ENCODE results near the gene OR4E1.
"Not testable (repeated sequence)": the region's sequence is repeated elsewhere in the genome, so short reads cannot be mapped to it uniquely, and the experiment has no call there.

Gene OR4E1, protein sequence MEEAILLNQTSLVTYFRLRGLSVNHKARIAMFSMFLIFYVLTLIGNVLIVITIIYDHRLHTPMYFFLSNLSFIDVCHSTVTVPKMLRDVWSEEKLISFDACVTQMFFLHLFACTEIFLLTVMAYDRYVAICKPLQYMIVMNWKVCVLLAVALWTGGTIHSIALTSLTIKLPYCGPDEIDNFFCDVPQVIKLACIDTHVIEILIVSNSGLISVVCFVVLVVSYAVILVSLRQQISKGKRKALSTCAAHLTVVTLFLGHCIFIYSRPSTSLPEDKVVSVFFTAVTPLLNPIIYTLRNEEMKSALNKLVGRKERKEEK

DNA sequence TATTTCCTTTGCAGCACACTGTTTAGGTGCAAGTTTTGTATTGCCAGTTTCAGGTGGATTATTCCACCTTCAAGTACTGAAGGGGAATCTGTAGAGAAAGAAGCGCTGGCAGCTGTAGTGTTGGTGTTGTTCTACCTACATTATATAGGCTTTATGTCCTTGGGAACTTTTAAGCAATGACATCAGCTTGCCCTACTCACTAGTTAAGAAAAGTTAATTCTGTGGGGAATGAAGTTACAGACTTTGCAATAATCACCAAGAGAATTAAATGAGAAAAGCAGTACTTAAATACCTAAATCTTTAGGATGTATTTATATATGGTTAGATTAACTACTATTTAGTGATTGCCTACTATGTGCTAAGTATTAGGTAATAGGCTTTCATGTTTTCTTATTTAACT lies at the start of gene OR4E1:
Gene OR4E1 (minus strand): TSS at position 101 of the 400 bp plus-strand sequence. CDS start 2,883 bp downstream, outside the sequence.
- no peak for DNase-seq

DNA sequence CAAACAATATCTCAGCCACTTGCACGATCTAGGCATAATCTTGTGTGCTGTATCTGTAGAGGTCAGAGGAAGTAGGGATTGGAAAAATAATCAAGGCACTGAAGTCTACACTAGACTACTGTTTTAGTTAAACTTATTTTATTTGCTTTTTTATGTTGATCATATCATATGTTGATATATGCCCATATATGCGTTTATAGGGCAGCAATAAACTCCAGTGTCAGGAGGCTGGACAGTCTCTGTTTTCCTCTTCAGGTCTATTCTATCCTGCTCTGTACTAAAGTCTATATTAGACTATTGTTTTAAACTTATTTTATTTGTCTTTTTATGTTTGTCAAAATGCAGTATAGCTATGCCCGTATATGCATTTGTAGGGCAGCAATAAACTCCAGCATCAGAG lies 47.9 kb upstream of the OR4E1 start:
- DNase-seq, result no peak

DNA sequence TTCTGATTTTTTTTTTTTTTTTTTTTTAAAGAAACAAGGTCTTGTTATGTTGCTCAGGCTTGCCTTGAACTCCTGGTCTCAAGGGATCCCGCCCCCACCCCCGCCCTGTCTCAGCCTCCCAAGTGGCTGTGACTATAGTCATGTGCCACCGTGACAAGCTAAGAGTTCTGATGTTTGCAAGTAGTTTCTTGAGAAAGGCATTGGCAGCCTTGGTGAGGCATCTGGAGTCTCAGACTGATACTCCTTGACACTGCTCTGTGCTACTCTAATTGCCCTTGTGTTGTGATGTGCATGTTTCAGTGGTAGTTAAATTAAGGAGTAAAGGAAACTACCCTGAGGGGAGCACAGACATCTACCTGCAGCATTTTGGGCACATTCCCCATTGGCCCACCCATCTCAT lies 46.2 kb upstream of the OR4E1 start:
- DNase-seq, result no peak

DNA sequence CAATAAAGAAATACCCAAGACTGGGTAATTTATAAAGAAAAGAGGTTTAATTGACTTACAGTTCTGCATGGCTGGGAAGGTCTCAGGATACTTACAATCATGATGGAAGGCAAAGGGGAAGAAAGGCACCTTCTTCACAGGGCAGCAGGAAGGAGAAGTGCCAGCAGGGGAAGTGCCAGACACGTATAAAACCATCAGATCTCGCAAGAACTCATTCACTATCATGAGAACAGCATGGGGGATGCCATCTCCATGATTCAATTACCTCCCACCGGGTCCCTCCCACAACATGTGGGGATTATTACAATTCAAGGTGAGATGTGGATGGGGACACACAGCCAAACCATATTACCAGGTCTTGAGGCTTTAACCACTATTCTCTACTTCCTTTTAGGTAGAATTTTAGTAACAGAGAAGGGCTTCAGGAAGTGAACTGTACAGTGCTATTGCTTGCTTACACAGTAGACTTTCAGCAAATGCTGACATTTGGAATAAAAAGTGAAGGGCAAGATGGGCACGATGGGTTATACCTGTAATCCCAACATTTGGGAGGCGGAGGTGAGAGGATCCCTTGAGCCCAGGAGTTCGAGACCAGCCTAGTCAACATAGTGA lies 40.8 kb upstream of the OR4E1 start:
- DNase-seq, result no peak

DNA sequence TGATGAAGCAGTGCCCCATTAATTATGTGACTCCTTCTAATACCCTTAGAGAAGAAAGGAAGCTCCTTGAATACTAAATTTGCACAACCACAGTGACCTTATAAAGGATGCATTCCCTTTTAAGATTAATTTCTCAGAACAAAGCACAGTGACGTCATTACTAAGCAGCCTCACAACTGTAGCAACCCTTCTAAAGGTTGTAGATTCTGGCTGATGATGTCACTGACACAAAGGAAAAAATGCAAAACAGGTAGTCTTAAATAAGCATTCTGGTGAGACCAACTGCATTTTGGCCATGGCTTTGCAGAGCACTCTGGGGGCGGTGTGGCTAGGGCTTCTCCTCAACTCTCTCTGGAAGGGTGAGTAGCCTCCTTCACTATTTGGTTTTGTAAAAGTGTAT lies 38.4 kb upstream of the OR4E1 start:
- DNase-seq, result no peak

DNA sequence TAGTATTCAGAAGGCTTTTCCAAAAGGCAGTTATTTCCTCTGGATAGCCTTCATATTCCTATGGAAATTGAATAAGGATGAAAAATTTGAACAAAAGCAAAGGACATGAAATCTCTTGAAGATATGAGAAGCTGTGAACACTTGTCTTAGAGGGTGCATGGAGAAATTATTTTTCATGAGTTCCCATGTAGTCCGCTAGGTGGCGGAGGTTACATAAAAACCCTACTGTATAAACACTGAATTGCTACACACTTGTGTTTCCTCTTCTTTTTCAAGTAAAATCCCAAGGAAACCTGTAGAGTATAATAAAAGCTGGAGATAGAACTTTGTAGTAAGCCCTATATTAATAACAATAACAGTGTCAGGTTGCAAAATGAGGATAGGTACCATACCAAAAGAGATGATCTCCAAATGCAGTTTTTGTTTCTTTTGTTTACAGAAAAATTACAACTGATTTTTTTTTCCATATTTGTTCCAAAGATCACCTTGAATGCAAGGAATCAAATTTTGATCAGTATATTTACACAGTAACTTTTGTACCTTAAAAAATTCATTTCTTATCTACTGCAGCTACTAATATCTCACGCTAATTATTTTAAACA lies 37.8 kb upstream of the OR4E1 start:
- no peak for DNase-seq

DNA sequence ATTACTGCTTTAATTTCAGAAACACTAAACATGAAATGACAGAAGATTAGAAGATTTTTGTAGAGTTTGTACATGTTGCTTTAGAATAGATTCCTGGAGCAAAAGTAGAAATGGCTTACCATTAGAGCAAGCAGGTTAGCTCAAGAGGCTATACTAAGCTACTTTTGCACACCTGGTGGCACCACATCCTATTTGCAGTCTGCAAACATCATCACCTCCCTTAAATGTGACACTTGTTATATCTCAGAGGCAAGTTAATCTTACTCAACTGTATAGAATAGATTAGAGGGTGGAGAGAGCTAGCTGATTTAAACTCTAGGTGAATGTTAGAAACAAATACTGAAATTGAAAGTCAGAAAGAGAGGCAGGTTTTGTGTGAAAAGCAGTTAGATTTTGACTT lies 30.7 kb upstream of the OR4E1 start:
- DNase-seq, result no peak

DNA sequence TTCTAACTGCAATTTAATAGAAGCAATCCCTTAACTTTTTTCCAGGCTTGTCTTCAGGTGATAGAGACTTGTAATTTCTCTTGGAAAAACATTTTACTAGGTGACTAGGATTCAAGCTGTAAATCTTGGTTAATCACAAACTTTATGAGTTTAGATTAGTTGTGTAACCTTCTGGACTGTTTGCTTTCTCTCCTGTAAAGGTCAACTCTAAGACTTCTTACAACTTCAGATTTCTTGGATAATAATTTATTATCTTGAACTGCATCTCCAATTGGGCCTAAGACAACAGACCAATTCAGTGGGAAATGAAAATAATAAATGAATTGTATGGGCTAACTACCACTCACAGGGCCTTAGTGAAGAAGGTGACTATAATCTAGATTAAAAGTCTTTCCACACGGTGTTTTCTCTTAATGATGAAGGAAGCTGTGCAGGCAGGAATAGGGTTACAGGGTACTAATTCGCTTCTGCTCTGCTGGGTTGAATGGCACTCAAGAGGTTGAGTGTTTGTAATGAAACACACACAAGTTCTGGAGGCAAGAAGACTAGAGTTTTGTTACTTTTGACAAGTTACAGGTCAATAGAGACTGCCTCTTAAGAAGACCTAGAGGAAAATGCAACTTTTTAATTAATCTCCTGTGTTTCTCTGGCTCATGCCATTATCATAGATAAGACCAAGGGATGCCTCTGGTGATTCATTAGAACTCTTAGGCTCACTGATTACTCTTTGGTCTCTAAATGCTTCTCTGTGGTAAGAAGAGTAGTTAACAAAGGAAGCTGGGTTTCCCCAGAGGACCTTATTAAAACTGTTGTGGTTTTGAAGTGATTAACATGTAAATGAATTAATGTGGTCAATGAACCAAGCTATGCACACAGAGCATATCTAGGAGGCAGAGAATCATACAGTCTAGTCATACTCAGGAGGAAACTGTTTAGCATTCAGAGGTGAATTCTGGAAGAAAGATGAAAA lies 30.0 kb upstream of the OR4E1 start:
- no peak for DNase-seq

DNA sequence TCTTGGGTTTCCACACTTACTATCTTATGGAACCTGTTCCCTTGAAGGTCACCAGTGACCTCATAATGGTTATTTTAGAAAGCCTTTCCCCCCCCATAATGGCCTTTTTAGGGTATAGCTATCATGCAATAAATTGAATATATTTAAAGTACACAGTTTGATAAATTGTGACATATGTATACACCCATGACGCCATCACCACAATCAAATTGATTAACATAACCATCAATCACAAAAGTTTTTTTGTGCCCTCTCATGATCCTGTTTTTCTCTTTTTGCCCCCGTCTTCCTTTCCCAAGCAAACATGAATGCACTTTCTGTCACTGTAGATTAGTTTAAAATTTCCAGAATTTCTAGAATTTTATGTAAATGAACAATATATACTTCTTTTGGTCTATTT lies 28.7 kb upstream of the OR4E1 start:
- no peak for DNase-seq

DNA sequence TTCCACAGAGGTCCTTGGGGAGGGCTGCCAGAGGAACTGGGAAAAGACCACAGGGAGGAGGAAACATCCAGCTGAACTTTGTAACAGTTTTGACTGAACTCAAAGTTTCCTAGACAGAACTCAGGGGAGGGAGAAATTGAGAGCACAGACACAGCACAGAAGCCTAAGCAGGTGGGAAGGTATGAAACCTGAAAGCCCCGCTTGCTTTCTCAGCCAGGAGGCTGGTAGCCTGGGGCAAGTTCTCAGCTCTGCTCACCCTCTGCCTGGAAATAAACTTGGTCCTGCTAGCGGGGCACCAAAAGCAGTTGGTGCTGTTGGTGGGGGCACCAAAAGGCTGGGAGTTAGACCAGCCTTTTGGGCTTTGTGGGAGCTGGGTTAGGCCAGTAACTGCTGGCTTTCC lies 25.9 kb upstream of the OR4E1 start:
- DNase-seq, result no peak

DNA sequence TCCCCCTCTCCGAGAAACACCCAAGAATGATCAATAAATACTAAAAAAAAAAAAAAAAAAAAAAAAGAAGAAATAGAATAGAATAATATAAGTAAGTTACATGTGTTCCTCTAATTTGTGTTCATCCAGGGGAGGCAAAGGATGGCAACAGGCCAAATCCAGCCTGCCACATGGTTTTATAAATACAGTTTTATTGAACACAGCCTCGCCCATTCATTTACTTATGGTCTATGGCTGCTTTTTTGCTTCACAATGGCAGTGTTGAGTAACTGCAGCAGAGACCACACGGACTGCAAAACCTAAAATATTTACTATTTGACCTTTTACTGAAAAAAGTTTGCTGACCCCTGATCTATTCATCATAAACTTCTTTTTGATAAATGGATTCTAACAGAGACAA lies 24.9 kb upstream of the OR4E1 start:
- not testable (repeated sequence) for DNase-seq

DNA sequence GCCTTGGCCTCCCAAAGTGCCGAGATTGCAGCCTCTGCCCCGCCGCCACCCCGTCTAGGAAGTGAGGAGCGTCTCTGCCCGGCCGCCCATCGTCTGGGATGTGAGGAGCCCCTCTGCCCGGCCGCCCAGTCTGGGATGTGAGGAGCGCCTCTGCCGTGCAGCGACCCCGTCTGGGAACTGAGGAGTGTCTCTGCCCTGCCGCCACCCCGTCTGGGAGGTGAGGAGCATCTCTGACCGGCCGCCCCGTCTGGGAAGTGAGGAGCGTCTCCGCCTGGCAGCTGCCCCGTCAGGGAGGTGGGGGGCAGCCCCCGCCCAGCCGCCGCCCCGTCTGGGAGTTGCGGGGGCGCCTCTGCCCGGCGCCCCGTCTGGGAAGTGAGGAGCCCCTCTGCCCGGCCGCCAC lies 24.0 kb upstream of the OR4E1 start:
- DNase-seq, result not testable (repeated sequence)

DNA sequence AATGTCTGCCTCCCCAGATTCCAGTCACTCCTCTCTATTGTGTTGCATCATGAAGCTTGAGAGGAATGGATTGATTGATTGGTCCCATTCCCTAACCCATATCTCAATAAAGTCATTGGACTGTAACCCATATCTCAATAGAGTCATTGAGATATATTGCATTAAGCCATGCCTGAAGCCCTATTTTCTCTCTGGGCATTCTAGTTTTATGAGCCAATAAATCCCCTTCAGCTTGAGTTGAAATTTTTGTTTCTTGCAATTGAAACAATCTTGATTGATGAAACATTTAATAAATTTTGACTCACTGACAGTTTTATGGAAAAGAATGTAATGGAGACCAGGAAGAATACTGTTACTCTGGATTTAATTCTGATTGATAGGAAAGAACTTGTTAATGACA lies 20.8 kb upstream of the OR4E1 start:
- DNase-seq, result no peak

DNA sequence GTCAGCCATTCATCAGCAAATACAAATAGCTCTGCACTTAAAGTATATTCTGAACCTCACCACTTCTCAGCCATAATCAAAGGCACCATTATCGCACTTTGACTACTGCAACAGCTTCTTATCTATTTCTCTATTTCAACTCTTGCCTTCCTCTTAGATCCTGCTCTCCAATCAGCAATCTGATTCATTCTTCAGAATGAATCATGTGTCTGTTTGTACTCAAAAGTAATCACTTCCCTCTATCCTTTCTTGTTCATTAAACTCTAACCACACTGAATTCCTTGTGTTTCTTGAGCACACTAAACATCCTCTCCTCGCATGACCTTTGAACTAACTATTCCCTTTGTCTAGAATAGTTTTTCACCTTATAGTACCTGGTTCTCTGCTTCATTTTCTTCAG lies 12.8 kb upstream of the OR4E1 start:
- DNase-seq, result no peak

DNA sequence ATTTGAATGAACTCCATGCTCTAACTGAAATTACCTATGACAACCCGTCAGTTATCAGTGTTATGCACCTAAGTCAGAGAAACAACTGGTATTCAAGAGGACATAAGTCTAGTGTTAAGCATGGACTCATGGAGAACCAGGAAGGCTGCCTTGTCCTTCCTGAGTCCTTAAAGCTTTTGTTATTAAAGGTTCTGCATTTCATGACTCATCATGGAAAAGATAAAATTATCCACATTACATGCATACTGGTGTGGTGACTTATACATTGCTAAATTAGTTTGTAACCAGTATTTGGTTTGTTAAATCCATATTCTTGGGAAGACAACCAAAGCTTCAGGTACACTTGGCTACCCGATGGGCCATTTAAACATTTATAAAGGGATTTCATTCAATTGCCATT lies 6.5 kb upstream of the OR4E1 start:
- no peak for DNase-seq

DNA sequence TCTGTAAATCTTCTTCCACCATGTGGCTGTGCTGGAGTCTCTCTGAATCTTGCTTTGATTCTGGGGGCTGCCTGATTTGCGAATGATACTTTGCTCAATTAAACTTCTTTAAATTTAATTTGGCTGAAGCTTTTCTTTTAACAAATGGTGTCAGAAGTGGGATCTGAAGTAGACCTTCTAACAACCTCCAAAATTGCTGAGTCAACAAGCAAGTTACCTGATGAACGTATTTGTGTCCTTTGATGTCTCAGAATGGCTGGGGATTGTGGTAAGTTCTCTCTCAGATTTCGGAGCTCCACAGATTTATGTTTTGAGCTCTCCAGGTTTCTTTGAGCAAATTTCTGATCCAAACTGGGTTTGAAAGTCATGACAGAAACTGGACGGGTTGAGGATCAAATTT lies 1.9 kb upstream of the OR4E1 start:
- DNase-seq, result no peak

DNA sequence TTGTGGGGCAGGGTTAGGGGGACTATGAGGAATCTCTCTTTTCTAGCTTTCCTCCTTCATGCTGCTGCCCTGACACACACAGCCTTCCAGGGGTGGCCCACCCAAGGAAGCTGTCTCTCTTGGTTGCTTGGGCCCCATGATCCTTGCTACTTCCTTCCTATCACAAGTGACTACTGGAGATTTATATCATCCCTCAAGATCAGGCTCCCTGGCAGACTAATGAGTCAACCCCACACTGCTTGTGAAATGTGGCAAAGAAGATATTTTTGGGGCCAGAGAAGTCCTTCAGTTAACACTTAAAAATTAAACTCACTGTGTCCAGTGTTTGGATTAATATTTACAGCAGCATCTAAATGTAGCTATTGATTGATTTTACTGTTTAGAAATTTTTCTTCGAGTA lies 1.5 kb downstream of the OR4E1 start:
- DNase-seq, result no peak

DNA sequence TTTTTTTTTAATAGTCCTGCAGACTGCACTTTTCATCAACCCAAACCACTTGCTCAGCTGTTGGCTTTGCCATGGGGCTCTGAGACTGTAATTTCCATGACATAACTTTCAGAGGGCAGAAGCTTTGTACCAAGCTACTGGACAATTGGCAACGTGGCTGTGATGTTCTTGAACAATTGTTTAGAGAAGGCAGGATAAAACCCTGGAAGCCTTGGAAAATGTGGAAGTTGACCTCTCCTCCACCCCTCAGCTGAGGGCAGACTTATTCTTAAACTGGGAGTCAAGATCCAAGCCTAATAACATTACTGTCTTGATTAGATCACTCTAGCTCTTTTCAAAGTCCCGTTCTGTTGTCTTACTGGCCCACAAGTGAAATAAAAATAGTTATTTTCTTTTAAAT lies 2.2 kb downstream of the OR4E1 start:
- DNase-seq, result no peak

DNA sequence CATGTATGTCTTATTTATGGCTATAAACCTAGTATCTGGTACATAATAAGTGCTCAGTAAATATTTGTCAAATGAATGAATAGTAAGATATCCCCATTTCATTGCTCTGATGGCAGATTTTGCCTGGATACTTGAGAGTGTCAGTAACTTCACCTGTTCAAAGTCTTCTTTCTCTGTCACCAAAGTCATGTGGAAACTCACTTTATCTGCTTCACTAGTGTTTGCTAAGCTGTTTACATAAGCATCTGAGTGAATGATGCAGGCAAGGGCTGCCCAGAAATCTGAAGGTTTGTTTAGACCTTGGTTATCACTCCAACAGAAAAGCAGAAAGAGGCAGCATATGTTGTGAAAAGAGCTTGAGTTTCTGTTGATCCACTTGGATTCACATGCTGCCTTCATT lies 4.3 kb downstream of the OR4E1 start:
- DNase-seq, result no peak

DNA sequence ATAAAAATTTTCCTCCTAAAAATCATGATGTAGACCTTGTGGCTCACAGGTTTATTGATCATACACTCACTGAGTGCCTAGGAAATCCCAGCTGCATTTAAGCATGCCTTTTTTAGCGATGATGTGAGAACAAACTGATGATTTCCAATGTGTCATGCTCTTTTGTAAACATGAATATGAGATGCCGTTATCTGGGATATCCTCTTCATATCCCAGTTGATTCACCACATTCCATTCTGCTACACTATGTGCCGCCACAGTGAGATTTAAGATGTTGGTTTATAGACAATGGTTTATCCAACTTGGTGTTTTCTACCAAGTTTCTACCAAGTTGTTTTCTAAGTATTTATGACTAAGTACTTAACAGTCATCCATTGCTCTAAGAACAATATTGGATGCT lies 5.2 kb downstream of the OR4E1 start:
- DNase-seq, result no peak

DNA sequence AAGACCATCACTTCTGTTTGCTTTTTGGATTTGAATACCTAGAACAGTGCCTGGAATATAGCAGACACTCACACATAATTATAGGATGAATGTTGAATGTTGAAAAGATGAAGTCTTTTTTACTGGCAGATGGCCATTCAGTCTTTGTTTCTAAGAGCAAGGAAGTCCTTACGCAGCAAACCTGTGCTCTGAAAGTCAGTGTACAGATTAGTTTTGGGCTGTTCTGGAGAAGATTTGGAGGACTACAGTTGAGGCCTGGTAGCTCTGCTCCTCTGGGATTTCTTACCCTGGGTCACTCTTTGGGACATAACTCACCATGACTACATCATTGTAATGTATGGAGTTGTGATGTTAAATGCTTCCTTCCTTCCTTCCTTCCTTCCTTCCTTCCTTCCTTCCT lies 16.6 kb downstream of the OR4E1 start:
- DNase-seq, result no peak

DNA sequence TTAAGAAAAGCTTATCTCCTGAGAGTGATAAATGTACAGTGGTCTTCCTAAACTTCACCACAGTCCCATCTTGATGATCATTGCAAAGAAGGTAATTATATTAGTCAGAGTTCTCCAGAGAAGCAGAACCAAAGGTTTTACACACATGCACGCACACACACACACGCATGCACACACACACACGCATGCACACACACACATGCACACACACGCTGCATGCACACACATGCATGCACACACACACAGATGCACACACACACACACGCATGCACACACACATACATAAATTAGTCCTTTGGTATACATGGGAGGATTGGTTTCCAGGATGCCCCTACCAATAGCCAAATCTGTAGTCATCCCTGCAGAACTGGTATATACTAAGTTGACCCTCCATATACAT lies 19.4 kb downstream of the OR4E1 start:
- DNase-seq, result no peak

DNA sequence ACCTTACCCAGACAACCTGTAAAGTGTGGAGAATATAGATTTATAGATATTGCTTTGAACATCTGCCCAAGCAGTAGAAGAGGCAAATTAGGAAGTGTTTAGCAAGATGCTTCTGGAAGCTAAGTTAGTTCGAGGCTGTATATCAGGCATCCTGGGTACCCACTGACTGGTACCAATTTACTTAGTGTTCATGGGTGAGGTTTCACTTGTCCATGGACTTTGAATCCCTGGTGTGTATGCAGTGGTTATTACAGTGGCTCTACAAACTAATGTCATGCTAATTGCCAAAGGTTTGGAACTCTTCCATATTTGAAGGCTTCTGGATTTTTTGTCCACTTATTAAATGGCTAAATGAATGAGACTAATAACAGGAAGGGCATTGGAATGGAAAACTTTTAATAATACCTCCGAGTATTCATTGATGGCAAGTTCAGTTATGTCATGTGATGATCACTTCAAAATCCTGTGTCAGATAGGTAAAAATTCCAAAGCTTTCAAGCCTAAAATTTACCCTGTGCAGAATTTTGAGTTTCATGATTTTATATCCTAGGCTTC lies 20.2 kb downstream of the OR4E1 start, which contains the start of gene OR4E2:
Gene OR4E2 (plus strand): TSS at position 505 of the 555 bp plus-strand sequence. CDS start 11,248 bp downstream, outside the sequence.
- no peak for DNase-seq

Data from T1000 (cell line).